ENCODE results near the gene ITSN1.

ITSN1 gene

GRCh38 chr21:33800753-33801423, 158.6 kb downstream of the ITSN1 start:
- H3K27me3 ChIP-seq = no peaks in the 10 kb centered on the region
- H3K27ac ChIP-seq = no peak overlapping the region
- H3K9me3 ChIP-seq = no peaks in the 10 kb centered on the region
- TF ChIP-seq, protein P1, sequence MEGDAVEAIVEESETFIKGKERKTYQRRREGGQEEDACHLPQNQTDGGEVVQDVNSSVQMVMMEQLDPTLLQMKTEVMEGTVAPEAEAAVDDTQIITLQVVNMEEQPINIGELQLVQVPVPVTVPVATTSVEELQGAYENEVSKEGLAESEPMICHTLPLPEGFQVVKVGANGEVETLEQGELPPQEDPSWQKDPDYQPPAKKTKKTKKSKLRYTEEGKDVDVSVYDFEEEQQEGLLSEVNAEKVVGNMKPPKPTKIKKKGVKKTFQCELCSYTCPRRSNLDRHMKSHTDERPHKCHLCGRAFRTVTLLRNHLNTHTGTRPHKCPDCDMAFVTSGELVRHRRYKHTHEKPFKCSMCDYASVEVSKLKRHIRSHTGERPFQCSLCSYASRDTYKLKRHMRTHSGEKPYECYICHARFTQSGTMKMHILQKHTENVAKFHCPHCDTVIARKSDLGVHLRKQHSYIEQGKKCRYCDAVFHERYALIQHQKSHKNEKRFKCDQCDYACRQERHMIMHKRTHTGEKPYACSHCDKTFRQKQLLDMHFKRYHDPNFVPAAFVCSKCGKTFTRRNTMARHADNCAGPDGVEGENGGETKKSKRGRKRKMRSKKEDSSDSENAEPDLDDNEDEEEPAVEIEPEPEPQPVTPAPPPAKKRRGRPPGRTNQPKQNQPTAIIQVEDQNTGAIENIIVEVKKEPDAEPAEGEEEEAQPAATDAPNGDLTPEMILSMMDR (IDR thresholded peaks at IDR 0.05) = no peak
- H3K4me1 ChIP-seq (ENCODE audit: control insufficient read depth in 1 of 2, insufficient read depth in 1 of 2, low read depth in 1 of 2, low read length in 1 of 2) = peaks cover 19 to 21% of the 10 kb centered on the region in 2 experiments
- no peaks in the 10 kb centered on the region for H3K36me3 ChIP-seq
- H3K4me3 ChIP-seq (ENCODE audit: low read depth in 1 of 2, low read length in 1 of 2) = no peak overlapping the region

DNA sequence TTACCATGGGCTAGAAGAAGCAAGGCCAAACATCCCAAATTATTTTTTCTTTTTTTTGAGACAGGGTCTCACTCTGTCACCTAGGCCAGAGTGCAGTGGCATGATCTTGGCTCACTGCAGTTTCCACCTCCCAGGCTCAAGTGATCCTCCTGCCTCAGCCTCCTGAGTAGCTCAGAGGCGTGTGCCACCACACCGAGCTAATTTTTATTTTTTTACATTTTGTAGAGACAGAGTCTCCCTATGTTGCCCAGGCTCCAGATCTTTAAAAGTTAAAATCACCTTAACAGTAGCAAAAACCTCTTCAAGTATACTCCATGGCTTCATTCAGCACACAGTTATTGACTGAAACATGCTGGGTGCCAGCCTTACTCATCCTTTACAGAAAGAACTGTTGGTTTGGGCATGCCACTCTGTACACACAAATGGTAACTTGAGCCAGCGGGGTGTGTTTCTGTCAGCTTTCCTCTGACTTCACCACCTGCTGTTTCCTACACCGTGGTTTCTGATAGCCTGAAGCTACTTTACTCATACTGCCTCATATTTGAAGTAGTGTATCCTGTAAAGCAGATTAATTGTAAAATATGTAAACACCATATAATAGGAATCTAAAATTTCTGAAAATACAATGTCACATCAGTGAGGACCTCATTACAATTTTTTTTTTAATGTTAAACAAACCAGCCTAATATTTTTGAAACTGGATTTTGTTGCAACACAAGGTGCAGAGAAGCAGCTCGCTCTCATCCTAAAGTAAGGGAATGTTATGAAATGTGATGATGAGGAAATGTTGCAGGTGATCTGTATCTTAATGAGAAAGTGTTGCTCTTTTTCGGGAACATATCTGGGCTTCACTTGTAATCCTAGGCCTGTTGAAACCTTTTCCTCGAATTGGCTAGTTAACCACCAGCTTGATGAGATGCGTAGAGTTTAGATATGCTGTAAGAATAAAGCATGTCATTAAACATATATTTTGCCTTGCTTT, 159.4 kb downstream of the ITSN1 start:
- TF ChIP-seq, protein P1 (IDR thresholded peaks at IDR 0.05) = no peak
- H3K27ac ChIP-seq = peak overlapping the region; percentile 59
- no peaks in the 10 kb centered on the region for H3K36me3 ChIP-seq
- H3K4me3 ChIP-seq (ENCODE audit: low read depth in 1 of 2, low read length in 1 of 2) = no peak overlapping the region
- H3K27me3 ChIP-seq = no peaks in the 10 kb centered on the region
- peaks cover 19 to 21% of the 10 kb centered on the region in 2 experiments for H3K4me1 ChIP-seq (ENCODE audit: control insufficient read depth in 1 of 2, insufficient read depth in 1 of 2, low read depth in 1 of 2, low read length in 1 of 2)
- no peaks in the 10 kb centered on the region for H3K9me3 ChIP-seq

- Histone ChIP-seq H3K27ac (peak overlapping the region; percentile 59), H3K9me3 (no peaks in the 10 kb centered on the region), H3K36me3 (no peaks in the 10 kb centered on the region), H3K4me3 (ENCODE audit: low read depth in 1 of 2, low read length in 1 of 2) (no peak overlapping the region), H3K27me3 (no peaks in the 10 kb centered on the region), H3K4me1 (ENCODE audit: control insufficient read depth in 1 of 2, insufficient read depth in 1 of 2, low read depth in 1 of 2, low read length in 1 of 2) (peaks cover 19 to 21% of the 10 kb centered on the region in 2 experiments)
- TF ChIP-seq, protein P1 (IDR thresholded peaks at IDR 0.05) = no peak
Measured at GRCh38 chr21:33802481-33802880, 160.2 kb downstream of the ITSN1 start.

- Histone ChIP-seq H3K36me3 (no peaks in the 10 kb centered on the region), H3K27me3 (no peaks in the 10 kb centered on the region), H3K4me3 (ENCODE audit: low read depth in 1 of 2, low read length in 1 of 2) (no peak overlapping the region), H3K9me3 (no peaks in the 10 kb centered on the region), H3K27ac (no peak overlapping the region), H3K4me1 (ENCODE audit: control insufficient read depth in 1 of 2, insufficient read depth in 1 of 2, low read depth in 1 of 2, low read length in 1 of 2) (peaks cover 37 to 38% of the 10 kb centered on the region in 2 experiments)
- TF ChIP-seq, protein P1 (IDR thresholded peaks at IDR 0.05) = no peak
Measured at GRCh38 chr21:33808715-33809367, 166.5 kb downstream of the ITSN1 start.

DNA sequence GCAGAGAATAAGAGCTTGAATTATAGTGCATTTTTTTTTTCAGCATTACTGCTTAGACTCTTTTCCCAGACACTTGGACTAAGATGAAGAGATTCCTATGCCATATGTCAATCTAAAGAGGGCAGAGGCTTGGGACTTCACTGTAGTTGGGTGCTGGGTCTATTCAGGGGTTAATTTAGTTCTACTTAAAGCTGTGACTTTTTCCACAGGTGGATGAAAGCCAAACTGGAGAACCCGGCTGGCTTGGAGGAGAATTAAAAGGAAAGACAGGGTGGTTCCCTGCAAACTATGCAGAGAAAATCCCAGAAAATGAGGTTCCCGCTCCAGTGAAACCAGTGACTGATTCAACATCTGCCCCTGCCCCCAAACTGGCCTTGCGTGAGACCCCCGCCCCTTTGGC, 168.5 kb downstream of the ITSN1 start:
- H3K27ac ChIP-seq = peak overlapping the region; percentile 73
- H3K27me3 ChIP-seq = no peaks in the 10 kb centered on the region
- peaks cover 56 to 58% of the 10 kb centered on the region in 2 experiments for H3K4me1 ChIP-seq (ENCODE audit: control insufficient read depth in 1 of 2, insufficient read depth in 1 of 2, low read depth in 1 of 2, low read length in 1 of 2)
- TF ChIP-seq, protein P1 (IDR thresholded peaks at IDR 0.05) = no peak
- H3K36me3 ChIP-seq = no peaks in the 10 kb centered on the region
- no peaks in the 10 kb centered on the region for H3K9me3 ChIP-seq
- H3K4me3 ChIP-seq (ENCODE audit: low read depth in 1 of 2, low read length in 1 of 2) = no peak overlapping the region
